Inferior parietal cortex (tissue), 1 donor: ENCODE results near the gene ADIPOR2.
A peak's percentile ranks its signal among the peaks of the same experiment; 100 is the strongest.

ENCODE experiments used
- DNase-seq: peaks from one replicate; pipeline ENCODE4 v3.0.0-alpha.2; 2016; ENCODE audit errors: extremely low spot score

Gene ADIPOR2

GRCh38 chr12:1799051-1799881, 108.4 kb downstream of the ADIPOR2 start:
- no peak for DNase-seq

DNA sequence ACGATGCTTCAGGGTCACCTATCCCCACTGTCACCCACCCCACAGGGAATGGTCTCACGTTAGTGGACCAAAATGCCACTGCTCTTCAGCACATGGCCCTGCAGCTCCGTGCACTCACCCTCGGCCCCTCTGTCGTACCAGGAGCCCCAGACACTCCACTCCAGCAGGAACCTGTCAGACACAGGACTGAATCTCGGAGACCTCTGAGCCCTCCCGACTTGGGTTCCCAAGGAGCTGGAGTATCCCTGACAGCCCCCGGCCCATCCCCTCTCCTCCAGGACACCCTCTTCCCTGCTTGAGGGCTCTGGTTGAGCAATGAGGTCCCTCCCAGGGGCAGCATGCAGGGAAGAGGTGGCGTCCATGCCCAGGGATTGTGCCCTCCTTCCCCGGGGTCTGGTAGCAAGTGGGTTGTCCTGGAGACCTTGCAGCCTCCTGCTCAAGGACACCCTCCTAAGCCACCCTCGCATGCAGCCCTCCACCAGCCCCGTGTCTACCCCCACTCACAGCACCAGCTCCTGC, 109.1 kb downstream of the ADIPOR2 start:
- DNase-seq, result no peak

- no peak for DNase-seq
These were observed 109.8 kb downstream of the ADIPOR2 start for GRCh38 chr12:1800401-1801302.

- no peak for DNase-seq
These were observed 110.6 kb downstream of the ADIPOR2 start for GRCh38 chr12:1801303-1801975.

GRCh38 chr12:1803736-1804135, 112.9 kb downstream of the ADIPOR2 start:
- DNase-seq, result no peak

DNA sequence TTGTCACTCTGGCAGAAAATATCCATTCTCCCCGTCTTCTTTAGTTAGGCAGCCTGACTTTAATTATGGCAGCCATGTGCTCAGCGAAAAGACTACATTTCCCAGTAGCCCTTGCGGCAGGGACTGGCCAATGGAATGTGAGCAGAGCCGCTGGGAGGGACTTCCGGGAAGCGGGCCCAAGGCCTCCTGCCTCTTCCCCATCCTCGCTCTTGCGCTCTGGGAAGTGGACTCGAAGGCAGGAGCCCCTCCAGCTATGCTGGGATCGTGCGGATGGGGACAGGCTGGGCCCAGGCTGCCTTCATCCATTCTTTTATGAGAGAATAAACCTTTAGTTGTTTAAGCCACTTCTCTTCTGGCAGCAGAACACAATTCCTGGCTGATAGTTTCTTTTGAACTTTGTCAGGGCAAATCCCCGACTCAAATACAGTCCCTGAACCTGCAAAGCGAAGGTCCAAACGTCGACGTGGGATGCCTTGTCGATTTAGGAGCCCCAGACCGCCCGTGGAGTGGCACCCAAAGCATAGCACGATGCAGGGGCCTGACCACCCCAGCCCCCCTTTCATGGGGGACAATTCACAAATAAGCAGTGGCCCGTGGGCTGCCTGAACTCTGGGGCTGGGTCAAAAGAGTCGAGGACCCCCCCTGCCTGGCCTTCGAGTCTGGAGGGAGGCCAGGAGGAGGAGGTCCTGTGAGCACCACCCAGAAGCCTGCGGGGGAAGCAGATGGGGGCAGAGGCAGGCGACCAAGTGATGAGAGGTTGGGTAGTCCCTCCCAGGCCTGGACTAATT, 113.9 kb downstream of the ADIPOR2 start:
- DNase-seq, result peak; percentile 95

GRCh38 chr12:1805441-1806081, 114.7 kb downstream of the ADIPOR2 start:
- no peak for DNase-seq

DNA sequence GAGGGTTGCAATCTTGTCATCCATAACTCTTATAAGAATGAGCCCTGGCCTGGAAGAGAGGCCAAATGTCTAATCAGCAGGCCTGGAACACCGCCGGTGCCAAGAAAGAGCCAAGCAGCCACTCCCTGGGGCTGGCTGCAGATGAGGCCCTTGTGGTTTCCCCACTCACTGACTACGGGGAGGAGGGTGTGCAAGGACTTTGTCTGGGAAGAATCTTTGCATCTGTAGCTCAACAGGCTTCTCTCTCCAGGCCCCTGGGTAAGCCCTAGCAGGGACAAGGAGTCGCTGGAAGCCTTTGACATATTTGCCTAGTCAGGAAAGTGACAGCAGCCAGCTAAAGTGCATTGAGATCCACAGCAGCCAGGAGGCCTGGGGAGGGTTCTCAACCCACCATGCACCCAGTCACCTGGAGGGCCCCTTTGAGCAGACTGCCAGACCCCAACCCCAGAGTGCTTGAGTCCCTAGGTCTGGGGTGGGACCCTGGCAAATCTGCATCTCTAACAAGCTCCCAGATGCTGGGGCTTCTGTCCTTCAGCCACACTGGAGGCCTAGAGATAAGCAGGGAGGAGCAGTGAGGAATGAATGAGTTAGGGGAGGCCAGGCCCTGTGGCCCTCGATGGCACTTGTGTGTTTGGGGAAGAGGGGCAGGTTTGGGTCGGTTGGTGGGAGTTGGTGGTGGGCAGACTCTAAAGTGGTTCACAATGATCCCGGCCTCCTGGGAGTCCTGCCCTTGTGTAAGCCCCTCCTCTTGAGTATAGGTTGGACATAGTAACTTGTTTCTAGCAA, 115.6 kb downstream of the ADIPOR2 start:
- DNase-seq, result no peak

DNA sequence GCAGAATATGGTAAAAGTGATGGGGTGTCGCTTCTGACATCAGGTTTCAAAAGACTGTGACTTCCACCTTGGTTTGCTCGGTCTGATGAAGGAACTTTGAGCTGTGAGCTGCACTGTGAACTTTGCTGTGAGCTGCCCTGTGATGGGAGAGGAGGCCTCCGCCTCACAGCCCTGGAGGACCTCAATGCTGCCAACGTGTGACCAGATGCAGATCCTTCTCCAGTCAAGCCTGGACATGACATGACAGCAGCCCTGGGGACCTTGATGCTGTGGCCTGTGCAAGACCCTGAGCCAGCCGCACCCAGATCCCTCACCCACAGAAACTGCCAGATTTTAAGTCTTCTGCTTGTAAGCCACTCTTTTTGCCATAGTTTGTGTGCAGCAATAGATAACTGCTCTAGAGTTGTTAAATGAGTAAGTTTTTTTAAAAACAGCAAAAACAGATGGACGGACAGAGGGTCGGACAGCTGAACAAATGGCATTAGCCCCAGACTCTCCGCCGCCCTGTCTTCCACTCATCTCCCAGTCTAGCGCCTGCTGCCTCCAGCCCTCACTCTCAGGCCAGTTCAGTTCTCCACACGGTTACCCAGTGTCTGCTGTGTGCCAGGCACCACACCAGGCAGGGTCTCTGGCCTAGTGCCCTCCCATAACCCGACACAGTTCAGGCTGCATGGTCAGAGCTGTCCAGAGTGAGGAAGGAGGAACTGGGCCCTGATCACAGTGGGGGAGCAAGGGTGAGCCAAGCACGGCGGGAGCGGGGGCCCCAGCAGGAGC, 116.4 kb downstream of the ADIPOR2 start:
- DNase-seq, result no peak

GRCh38 chr12:1808036-1808797, 117.3 kb downstream of the ADIPOR2 start:
- DNase-seq, result no peak

- no peak for DNase-seq
These were observed 118.1 kb downstream of the ADIPOR2 start for GRCh38 chr12:1808798-1809480.

DNA sequence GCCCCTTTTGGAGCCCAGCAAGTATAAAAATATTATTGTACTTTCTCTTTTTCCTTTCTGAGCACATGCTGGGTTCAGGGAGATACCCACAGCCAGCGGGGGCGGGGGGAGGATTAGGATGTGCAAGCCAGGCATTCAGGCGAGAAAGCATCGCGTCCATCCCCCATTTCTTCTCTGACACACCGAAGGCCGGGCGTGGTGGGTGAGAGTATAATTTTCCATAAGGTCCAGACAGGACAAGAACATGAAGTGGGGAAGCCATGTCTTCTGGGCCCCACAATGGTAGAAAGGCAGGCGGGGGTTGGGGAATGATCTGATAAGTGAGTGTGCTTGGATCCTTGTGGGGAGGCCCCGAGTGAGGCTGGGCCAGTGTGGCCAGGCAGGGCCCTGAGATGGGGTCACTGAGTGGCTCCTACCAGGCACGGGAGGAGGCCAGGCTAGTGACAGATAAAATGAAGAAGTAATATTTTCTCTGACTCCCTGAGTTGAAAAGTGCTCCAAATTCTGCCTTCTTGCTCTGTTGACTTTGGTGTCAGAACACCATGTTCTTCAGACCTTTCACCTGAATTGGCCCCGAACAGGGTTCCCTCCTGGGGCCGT, 118.8 kb downstream of the ADIPOR2 start:
- no peak for DNase-seq

- no peak for DNase-seq
These were observed 119.5 kb downstream of the ADIPOR2 start for GRCh38 chr12:1810201-1810930.

DNA sequence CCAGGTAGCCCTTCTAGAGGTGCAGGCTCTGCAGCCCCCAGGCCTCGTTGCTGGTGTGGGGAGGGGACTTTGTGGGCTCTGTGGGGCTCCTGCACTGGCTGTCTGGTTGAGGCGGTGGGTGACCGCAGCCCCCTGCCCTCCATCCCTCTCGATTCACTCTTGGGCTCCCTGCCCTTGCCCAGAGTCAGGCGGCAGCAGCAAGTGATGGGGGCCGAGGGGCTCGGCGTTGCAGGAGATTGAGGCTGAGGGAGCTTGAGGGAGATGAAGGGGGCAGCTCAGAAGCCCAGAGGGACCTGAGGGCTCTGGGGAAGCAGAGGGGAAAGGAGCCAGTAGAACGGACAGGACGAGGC, 120.0 kb downstream of the ADIPOR2 start:
- no peak for DNase-seq

- DNase-seq, result no peak
These were observed 120.5 kb downstream of the ADIPOR2 start for GRCh38 chr12:1811281-1811947.

DNA sequence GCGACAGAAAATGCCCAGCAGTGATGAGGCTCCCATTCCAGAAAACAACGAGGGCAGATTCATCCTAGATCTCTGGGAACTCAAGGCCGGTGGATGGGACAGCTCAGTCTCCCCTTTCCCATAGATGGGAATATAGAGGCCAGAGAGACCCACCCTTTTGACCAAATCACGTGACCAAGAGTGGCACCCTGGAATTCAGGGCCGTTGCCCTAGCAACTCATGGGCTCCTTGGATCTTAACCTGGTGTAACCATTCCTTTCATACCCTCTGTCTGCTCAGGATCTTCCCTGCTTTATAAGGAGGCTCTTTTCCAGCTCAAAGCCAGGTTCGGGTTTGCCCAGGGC, 121.0 kb downstream of the ADIPOR2 start:
- DNase-seq, result no peak
